ENCODE results near the gene IYD.
"Not testable (repeated sequence)": the region's sequence is repeated elsewhere in the genome, so short reads cannot be mapped to it uniquely, and the experiment has no call there.

The IYD gene

GRCh38 chr6:150352321-150353296 is 16.2 kb upstream of the IYD start:
- DNase-seq, result no peak

DNA sequence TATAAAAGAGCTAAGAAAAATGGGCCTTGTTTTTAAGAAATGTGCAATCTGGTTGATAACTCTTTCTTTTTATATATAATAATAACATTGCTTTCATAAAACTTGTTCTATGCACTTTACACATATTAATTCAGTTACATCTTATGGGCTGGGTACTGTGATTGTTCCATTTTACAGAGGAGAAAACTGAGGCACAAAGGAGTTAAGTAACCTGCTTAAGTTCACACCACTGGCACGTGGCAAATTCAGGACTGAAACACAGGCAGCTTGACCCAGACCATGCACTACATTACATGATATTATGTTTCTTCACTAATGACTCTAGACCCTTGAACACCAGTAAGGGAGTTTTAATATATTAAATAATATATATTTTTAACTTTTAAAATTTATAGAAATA is 15.4 kb upstream of the IYD start:
- DNase-seq, result no peak

- DNase-seq, result no peak
Measured at GRCh38 chr6:150354754-150355571, 13.8 kb upstream of the IYD start.

GRCh38 chr6:150355932-150356331 is 12.9 kb upstream of the IYD start:
- DNase-seq, result no peak

DNA sequence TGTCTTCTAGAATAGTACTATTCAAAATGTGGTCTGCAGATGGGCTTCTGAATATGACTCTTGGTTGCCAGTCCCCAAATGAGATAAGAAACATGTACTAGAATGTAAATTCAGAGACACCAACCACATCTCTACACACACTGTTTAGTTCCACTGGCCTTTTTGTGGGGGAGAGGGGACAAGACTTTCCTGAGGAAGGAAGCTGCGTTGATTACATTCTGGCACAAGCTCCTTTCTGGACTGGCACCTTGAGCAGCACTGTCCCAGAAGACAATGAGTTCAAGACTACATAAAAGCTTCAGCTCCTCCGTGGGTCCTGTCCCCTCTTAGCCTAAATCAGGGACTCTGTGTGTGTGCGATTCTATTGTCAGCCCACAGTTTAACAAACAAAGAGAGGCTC is 6.9 kb upstream of the IYD start:
- DNase-seq, result no peak

GRCh38 chr6:150363733-150364132 is 5.1 kb upstream of the IYD start:
- DNase-seq, result no peak

DNA sequence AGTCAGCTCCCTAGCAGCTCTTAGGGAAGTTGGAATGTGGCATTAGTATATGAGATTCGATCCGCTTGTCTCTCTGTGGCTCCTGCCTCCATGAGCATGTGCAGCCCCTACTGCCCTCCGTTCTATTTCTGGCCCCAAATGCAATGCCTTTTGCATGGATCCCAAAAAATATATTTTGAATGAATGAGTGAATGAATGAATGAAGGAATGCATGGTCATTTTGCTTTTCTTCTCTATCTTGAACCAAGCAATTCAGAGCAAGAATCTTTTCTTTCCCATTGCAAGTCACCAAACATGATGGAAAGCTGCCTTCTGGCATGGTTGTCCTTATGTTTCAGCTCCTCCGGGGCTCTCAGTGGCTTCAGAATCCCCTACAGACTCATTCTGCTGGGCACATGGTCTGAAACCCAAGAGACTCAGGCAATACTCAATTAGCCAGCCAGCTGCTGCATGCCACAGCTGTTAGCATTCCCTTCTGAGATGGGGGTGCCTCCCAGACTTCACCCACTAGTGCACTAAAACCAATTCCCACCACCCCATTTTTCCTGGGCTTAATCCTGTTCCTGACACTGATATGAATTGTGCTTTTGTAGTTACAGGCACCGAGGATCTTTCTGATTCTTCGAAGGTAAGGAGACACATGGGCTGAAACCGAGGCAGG is 2.6 kb upstream of the IYD start:
- no peak for DNase-seq

DNA sequence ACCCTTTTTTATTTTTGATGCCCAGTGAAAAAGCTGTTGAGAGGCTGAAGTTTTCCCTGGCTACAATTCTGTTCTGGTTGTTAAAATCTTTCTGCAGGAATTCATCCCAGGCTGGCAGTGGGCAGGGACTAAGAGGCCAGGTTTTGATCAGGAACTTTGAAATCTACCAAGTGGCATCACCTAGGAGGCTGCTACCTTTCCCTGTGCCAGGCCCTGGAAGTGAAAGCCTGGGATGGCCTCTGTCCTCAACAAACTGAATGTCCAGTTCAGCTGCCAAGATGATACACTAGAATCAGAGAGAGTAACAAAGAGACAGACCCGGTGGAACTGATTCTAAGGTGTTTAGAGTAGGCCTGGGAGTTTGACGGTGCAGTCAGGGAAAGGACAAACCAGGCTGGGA is 596 bp downstream of the IYD start:
- no peak for DNase-seq

DNA sequence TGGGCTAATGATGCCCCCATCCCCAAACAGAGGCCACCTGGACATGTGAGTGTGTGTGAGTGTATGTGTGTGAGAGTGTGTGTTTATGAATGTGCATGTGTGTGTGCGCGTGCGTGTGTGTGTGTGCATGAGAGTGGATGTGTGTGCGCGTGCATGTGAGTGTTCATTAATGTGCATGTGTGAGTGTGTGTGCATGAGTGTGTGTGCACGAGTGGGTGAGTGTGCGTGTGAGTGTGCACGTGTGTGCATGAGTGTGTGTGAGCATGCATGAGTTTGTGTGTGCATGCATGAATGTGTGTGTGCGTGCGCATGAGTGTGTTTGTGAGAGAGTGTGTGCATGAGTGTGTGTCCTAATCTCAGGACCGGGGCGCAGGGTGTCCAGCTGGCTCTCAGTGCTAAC is 1.3 kb downstream of the IYD start:
- DNase-seq, result no peak

DNA sequence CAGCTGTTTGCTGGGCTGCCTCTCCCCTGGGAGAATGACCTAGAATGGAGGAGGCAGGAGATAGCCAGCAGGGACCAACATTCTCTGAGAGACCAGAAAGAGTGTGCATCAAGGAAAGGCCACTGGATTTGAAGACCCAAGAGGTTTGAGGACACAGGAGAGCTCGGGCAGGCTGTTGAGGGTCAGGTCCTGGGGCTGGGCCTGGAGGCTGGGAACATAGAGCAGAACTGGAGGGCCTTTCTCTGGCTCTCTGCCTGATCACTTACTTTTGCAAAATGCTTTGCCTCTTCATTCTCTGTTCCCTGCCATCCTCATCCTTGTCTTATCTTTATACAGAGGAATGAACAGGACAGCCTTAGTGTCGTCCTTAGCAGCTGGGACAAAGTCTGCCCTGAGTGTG is 2.5 kb downstream of the IYD start:
- no peak for DNase-seq

DNA sequence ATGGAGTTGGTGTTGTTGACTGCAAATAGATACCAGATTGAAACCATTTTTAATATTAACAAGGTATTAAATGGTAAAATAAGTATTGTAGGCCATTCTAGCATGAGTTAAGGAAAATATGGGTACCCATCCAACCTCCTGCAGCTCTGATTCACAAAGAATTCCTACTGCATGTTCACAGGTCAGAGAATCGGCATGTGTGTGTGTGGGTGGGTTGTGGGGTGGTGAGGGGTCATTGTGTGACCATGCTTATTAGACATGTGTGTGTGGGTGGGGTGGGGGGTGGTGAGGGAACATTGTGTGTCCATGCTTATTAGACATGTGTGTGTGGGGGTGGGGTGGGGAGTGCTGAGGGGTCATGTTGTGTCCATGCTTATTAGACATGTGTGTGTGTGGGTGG is 3.2 kb downstream of the IYD start:
- no peak for DNase-seq

DNA sequence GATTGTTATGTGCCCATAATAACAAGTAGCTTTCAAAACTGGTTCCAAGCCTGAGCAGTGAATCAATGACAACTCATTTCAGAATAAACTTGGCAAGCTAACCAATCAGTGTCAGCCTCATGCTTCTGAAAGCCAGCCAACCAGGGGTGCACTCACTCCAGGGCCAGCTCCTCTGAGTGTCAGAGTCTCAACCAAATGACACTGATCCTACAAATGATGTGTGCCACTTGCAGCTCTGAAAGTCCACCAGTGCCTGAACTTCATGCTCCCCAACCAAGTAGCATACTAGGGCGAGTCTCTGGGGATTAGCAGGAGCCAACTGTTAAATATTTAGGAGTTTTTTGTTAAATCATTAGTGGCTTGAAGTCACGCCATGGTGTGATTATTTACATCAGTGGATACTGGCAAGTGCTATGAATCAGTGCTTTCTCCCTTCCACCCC is 4.5 kb downstream of the IYD start:
- no peak for DNase-seq

- not testable (repeated sequence) for DNase-seq
Measured at GRCh38 chr6:150374346-150374745, 5.5 kb downstream of the IYD start.

DNA sequence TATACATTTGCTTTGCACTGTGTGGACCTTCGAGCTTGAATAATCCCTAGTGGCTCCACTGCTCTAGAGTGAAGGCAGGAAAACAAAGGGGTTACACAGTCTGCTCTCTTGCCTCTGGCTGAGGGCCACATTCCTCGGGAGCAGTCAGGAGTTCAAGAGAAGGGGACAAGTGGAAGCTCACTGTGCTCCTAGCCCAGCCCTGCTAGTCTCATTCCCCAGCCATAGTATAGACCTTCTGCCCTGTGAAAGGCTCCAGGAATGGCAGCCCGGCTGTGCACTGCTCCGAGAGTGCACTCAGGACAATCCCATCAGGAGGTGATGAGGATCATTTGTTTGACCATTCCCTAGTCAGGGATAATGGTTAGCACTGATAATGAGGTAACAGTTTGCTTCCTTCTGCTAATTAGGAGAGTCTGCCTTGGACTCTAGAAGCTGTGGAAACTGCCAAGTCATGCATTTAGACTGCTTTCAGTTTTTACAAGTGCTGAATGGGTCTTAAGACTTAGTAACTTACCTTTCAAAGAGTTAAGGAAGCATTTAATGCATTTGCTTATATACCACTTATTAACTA is 8.5 kb downstream of the IYD start:
- no peak for DNase-seq

DNA sequence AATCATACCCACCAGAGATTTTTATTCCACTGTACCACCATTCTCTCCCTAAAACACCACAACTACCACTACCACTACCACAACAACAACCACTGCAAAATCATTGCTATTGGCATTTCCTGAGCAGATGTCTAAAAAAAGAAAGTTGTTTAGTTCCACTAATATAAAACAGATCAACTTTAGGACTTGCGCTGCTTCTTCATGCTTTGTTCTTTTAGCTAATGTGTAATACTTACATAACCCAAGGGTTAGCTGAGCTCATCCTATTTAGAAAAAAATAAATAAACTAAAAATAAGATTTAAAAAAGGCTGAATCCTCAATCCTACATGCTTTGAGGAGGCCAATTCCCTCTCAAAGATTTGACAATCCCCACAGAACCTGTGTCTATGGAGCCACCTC is 11.4 kb downstream of the IYD start:
- DNase-seq, result no peak

DNA sequence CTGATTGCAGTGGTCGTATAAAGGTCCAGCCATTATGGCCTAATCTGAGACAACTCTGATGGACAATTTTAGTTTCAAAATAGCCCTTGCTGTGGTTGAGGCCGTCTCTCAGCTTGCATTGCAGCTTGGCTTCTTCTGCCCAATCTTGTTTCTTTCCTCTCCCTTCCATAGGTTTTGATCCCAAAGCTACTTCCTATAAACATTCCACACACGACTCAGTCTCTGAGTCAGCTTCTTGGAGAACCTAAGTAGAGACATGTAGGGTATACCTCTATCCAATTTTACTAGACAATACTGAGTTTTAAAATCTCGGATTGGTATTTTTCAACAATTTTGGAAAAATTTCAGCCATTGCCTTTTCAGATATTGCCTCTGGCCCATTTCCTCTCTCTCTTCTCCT is 13.4 kb downstream of the IYD start:
- DNase-seq, result no peak

GRCh38 chr6:150391414-150391813 is 22.6 kb downstream of the IYD start:
- DNase-seq, result no peak

DNA sequence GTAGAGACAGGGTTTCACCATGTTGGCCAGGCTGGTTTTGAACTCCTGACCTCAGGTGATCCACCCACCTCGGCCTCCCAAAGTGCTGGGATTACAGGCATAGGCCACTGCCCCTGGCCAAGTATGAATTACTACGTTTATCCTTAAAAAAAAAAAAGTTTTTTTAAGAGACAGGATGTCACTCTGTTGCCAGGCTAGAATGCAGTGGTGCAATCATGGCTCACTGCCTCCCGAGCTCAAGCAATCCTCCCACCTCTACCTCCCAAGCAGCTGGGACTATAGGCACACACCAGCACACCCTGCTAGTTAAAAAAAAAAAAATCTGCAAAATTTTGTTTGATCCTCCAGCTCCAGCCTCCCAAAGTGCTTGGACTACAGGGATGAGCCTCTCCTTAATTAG is 23.1 kb downstream of the IYD start:
- DNase-seq, result no peak

DNA sequence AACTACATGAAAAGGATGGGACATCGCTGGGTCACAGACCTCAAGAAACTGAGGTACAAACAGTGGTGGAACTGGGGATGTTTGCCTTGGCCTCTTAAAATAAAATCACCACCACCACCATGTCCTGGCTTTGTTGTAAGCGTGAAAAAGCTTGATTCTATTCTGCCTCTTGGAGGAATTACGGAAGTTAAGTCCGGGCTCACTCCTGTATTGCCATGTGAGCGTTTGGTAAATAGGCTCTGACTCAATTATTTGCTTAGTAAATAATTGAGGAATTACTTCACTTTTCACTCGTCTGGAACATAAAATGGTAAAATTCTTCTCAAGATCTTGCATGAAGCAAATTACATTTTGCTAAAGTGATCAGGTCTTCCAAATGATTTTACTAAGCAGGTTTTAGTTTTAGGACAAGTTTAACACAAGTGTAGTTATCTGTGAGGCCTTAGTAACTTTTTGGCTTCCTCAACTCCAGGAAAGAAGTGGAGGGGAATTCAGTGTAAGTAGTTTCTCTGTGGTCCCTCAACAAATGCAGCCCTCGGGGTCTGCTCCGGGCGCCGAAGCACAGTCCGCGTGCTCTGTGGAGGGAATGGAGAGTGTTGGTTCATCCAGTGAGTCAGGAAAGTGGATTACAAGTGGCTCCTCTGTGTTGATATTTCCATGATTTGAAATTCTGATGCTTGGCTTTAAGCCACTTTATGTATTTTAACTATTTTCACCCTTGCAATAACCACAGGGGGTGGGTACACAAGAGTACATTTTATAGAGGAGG is 23.8 kb downstream of the IYD start:
- no peak for DNase-seq

GRCh38 chr6:150394053-150394898 is 25.5 kb downstream of the IYD start:
- DNase-seq, result no peak

GRCh38 chr6:150394899-150395295 is 26.1 kb downstream of the IYD start:
- no peak for DNase-seq

Data from activated CD4-positive, CD25-positive, alpha-beta regulatory T cell (primary cell).